PFSK-1 (cell line): ENCODE data around the gene HUS1B.

Experiments
- POLR2AphosphoS5 ChIP-seq: IDR thresholded peaks from 2 replicates; pipeline ENCODE4 v1.6.1; 2012; ENCODE audit warnings: low read depth, mild to moderate bottlenecking, control low read depth, low read length, moderate library complexity
- TAF1 ChIP-seq: IDR thresholded peaks from 2 replicates; pipeline ENCODE4 v1.6.1; 2012; ENCODE audit warnings: low read length, control low read depth, borderline replicate concordance; ENCODE audit not compliant: insufficient read depth

- TF ChIP-seq POLR2AphosphoS5, result no peak
- no peak for TF ChIP-seq TAF1
Measured at GRCh38 chr6:654136-654535, 2.8 kb downstream of the HUS1B start.
